HEK293 (cell line): ENCODE data around the gene CXCL6.

Experiments used
- CTCF ChIA-PET: fragments of 350-600 bp; formaldehyde crosslinking; extraction: SDS; loops from one replicate; lab custom pipeline; 2021; ENCODE audit warnings: antibody characterized with exemption; lab: Yijun Ruan, JAX
- POLR2A ChIA-PET: fragments of 300-600 bp; formaldehyde crosslinking; extraction: SDS; loops from one replicate; lab custom pipeline; 2020; ENCODE audit warnings: antibody characterized with exemption, inconsistent platforms; lab: Yijun Ruan, JAX
- H3K27ac ChIP-seq: fragments of 200-500 bp; sonication (Bioruptor generic); 2 replicates; pipeline ENCODE4 v1.5.1; 2014; ENCODE audit warnings: low read depth, low read length, control low read depth, inconsistent platforms; ENCODE audit errors: extremely low read depth
- H3K36me3 ChIP-seq, 2 experiments: fragments of 200-500 bp in 1 of 2; sonication (Bioruptor generic) in 1 of 2; 1 replicate in 1 of 2; 2 replicates in 1 of 2; pipeline ENCODE4 v1.5.1; 2014 to 2017; ENCODE audit warnings: inconsistent platforms in 2 of 2, low read length in 2 of 2; ENCODE audit not compliant: control insufficient read depth in 2 of 2, insufficient read depth in 1 of 2
- H3K4me1 ChIP-seq: fragments of 200-500 bp; sonication (Bioruptor generic); 2 replicates; pipeline ENCODE4 v1.5.1; 2014; ENCODE audit warnings: mild to moderate bottlenecking, low read length, inconsistent platforms; ENCODE audit not compliant: control insufficient read depth, insufficient read depth
- H3K4me3 ChIP-seq: 2 replicates; pipeline ENCODE4 v1.5.1; 2011; ENCODE audit warnings: low read depth, mild to moderate bottlenecking, control low read depth, low read length, moderate library complexity
- H3K9me3 ChIP-seq: fragments of 200-500 bp; sonication (Bioruptor generic); 2 replicates; pipeline ENCODE4 v1.5.1; 2014; ENCODE audit warnings: low read depth, low read length, inconsistent platforms; ENCODE audit not compliant: control insufficient read depth, insufficient read depth
- BCL11B ChIP-seq: fragments of 450-650 bp; formaldehyde crosslinking; IDR thresholded peaks from 2 replicates; pipeline ENCODE4 v1.5.1; 2016; ENCODE audit warnings: low read depth, missing biosample characterization, missing genetic modification characterization
- REST ChIP-seq: fragments of 450-650 bp; formaldehyde crosslinking; IDR thresholded peaks from 2 replicates; pipeline ENCODE4 v1.5.1; 2016; ENCODE audit warnings: missing biosample characterization, missing genetic modification characterization
- SP3 ChIP-seq: fragments of 450-650 bp; formaldehyde crosslinking; IDR thresholded peaks from 2 replicates; pipeline ENCODE4 v1.5.1; 2016; ENCODE audit warnings: missing biosample characterization, missing genetic modification characterization
- ZBTB6 ChIP-seq: fragments of 450-650 bp; formaldehyde crosslinking; IDR thresholded peaks from 2 replicates; pipeline ENCODE4 v1.5.1; 2017; ENCODE audit warnings: missing biosample characterization, missing genetic modification characterization
- ZFP3 ChIP-seq: fragments of 450-650 bp; formaldehyde crosslinking; IDR thresholded peaks from 2 replicates; pipeline ENCODE4 v1.5.1; 2016; ENCODE audit warnings: low read depth, missing biosample characterization, missing genetic modification characterization
- ZNF10 ChIP-seq: fragments of 450-650 bp; formaldehyde crosslinking; IDR thresholded peaks from 2 replicates; pipeline ENCODE4 v1.5.1; 2017; ENCODE audit warnings: missing biosample characterization, missing genetic modification characterization
- ZNF132 ChIP-seq: fragments of 450-650 bp; formaldehyde crosslinking; IDR thresholded peaks from 2 replicates; pipeline ENCODE4 v1.5.1; 2017; ENCODE audit warnings: missing biosample characterization, missing genetic modification characterization, borderline replicate concordance
- ZNF16 ChIP-seq: fragments of 450-650 bp; formaldehyde crosslinking; IDR thresholded peaks from 2 replicates; pipeline ENCODE4 v1.5.1; 2016; ENCODE audit warnings: low read depth, missing biosample characterization, missing genetic modification characterization
- ZNF23 ChIP-seq: fragments of 450-650 bp; formaldehyde crosslinking; IDR thresholded peaks from 2 replicates; pipeline ENCODE4 v1.5.1; 2016; ENCODE audit warnings: missing biosample characterization, missing genetic modification characterization, borderline replicate concordance
- ZNF239 ChIP-seq: fragments of 450-650 bp; formaldehyde crosslinking; IDR thresholded peaks from 2 replicates; pipeline ENCODE4 v1.5.1; 2016; ENCODE audit warnings: missing biosample characterization, missing genetic modification characterization
- ZNF335 ChIP-seq: fragments of 450-650 bp; formaldehyde crosslinking; conservative IDR thresholded peaks from 2 replicates; pipeline ENCODE4 v1.5.1; 2016; ENCODE audit warnings: missing biosample characterization, missing genetic modification characterization
- ZNF341 ChIP-seq: fragments of 450-650 bp; formaldehyde crosslinking; IDR thresholded peaks from 2 replicates; pipeline ENCODE4; 2016; ENCODE audit warnings: low read depth, missing biosample characterization, missing genetic modification characterization
- ZNF398 ChIP-seq: fragments of 450-650 bp; formaldehyde crosslinking; IDR thresholded peaks from 2 replicates; pipeline ENCODE4 v1.5.1; 2017; ENCODE audit warnings: missing biosample characterization, missing genetic modification characterization
- ZNF433 ChIP-seq: fragments of 450-650 bp; formaldehyde crosslinking; IDR thresholded peaks from 2 replicates; pipeline ENCODE4 v1.5.1; 2016; ENCODE audit warnings: missing biosample characterization, missing genetic modification characterization, low read depth
- ZNF449 ChIP-seq: fragments of 450-650 bp; formaldehyde crosslinking; IDR thresholded peaks from 2 replicates; pipeline ENCODE4 v1.5.1; 2017; ENCODE audit warnings: missing biosample characterization, mild to moderate bottlenecking, missing genetic modification characterization, moderate library complexity
- ZNF561 ChIP-seq: fragments of 450-650 bp; IDR thresholded peaks from 2 replicates; pipeline ENCODE4 v1.5.1; 2018; ENCODE audit warnings: missing biosample characterization, missing genetic modification characterization, borderline replicate concordance
- ZNF623 ChIP-seq: fragments of 450-650 bp; formaldehyde crosslinking; IDR thresholded peaks from 2 replicates; pipeline ENCODE4 v1.5.1; 2016; ENCODE audit warnings: missing biosample characterization, missing genetic modification characterization
- ZNF645 ChIP-seq: fragments of 450-650 bp; formaldehyde crosslinking; IDR thresholded peaks from 2 replicates; pipeline ENCODE4; 2016; ENCODE audit warnings: missing biosample characterization, missing genetic modification characterization
- ZNF830 ChIP-seq: fragments of 450-650 bp; IDR thresholded peaks from 2 replicates; pipeline ENCODE4 v1.5.0; 2018; ENCODE audit warnings: missing biosample characterization, missing genetic modification characterization, low read depth, mild to moderate bottlenecking, moderate library complexity
- ZNF837 ChIP-seq: fragments of 450-650 bp; formaldehyde crosslinking; IDR thresholded peaks from 2 replicates; pipeline ENCODE4 v1.5.1; 2016; ENCODE audit warnings: missing biosample characterization, missing genetic modification characterization
- ZSCAN30 ChIP-seq: fragments of 450-650 bp; IDR thresholded peaks from 2 replicates; pipeline ENCODE4 v1.5.1; 2018; ENCODE audit warnings: missing biosample characterization, mild to moderate bottlenecking, missing genetic modification characterization, moderate library complexity

Gene CXCL6

GRCh38 chr4:73853246-73853704, 16.8 kb downstream of the CXCL6 start, which contains the start of gene PF4V1 (continued):
- TF ChIP-seq REST (tag by site-specific recombination), result no peak
- TF ChIP-seq ZNF239 (tag by site-specific recombination), result no peak
- no peak for TF ChIP-seq ZNF132
- TF ChIP-seq ZBTB6 (tag by site-specific recombination), result no peak
- TF ChIP-seq ZNF449 (tag by site-specific recombination), result no peak
- TF ChIP-seq ZNF23 (tag by site-specific recombination), result no peak
- TF ChIP-seq BCL11B, result no peak
- TF ChIP-seq ZNF830 (tag by site-specific recombination), result no peak
- peak; percentile 60; the same call in 1 of the 2 replicates for TF ChIP-seq ZNF10 (tag by site-specific recombination)
- no peak for TF ChIP-seq ZNF16 (tag by site-specific recombination)
- TF ChIP-seq ZNF341 (tag by site-specific recombination), result 0 out of 2 replicates have a peak, but pooled peaks have one; percentile 24
- TF ChIP-seq ZNF645 (tag by site-specific recombination), result no peak
- TF ChIP-seq ZNF561, result no peak
- TF ChIP-seq ZNF837 (tag by site-specific recombination), result no peak
- TF ChIP-seq ZFP3 (tag by site-specific recombination), result no peak

- no peaks in the 10 kb centered on the region for H3K36me3 ChIP-seq
- TF ChIP-seq ZNF398 (tag by site-specific recombination), result peak; percentile 38; the same call in 1 of the 2 replicates
- no peak for TF ChIP-seq ZNF623
- TF ChIP-seq ZNF335 (tag by site-specific recombination), result 0 out of 2 replicates have a peak, but pooled peaks have one; percentile 3
- TF ChIP-seq SP3 (tag by site-specific recombination), result no peak
- no peak for TF ChIP-seq ZSCAN30
- TF ChIP-seq ZNF433 (tag by site-specific recombination), result no peak
- H3K4me1 ChIP-seq, result no peaks in the 10 kb centered on the region
- no peak overlapping the region for H3K27ac ChIP-seq
- POLR2A ChIA-PET, result no interaction called here
- H3K4me3 ChIP-seq, result no peak overlapping the region
- CTCF ChIA-PET, result interaction anchor here (0.9 to 2.0 kb wide), 2 partner anchors 9 to 11 kb away, joined by 5 to 6 read pairs; no protein-coding TSS in a partner anchor
- H3K9me3 ChIP-seq, result no peaks in the 10 kb centered on the region
These were observed 17.4 kb downstream of the CXCL6 start for GRCh38 chr4:73853718-73854473.
